GM04503 (cell line): ENCODE results near the gene SPACA5.
"Not testable (repeated sequence)": the region's sequence is repeated elsewhere in the genome, so short reads cannot be mapped to it uniquely, and the experiment has no call there.

ENCODE experiments used
- DNase-seq: peaks from one replicate; pipeline ENCODE4 v3.0.0-alpha.2; 2012; ENCODE audit warnings: low read depth

The SPACA5 gene

GRCh38 chrX:48006688-48007087 lies at the start of gene SPACA5:
SPACA5 (plus strand) TSS chrX:48006988; CDS start chrX:48007803, 815 bp downstream.
- not testable (repeated sequence) for DNase-seq

- not testable (repeated sequence) for DNase-seq
Observed at GRCh38 chrX:47958206-47958605, 48.6 kb upstream of the SPACA5 start.

DNA sequence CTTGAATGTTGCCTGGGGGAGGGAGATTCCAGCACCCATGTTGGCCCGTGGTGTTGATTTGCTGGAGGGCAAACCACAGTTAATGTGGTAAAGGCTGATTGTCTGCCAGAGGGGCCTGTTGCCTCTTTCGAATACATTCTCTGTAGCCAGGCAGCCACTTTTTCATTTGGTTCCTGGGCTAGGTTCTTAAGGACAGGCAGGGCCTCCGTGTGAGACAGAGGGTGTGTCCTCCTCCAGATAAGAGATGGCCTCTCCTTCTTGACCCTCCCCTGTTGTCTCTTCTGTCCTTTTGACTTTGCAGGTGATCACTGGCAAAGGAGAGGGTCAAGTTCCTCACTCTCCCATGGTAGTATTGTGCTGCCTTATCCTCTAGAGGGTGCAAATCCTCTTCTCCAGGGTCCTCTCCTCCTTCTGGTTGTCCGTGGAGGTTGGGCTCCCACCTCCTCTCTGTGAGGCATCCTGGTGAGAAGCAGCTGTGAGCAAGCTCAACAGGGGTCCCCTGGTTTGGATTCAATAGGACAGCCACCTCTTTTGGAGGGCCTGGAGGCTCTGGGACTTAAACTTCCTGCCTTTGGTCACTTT lies 47.9 kb upstream of the SPACA5 start:
- DNase-seq = no peak

DNA sequence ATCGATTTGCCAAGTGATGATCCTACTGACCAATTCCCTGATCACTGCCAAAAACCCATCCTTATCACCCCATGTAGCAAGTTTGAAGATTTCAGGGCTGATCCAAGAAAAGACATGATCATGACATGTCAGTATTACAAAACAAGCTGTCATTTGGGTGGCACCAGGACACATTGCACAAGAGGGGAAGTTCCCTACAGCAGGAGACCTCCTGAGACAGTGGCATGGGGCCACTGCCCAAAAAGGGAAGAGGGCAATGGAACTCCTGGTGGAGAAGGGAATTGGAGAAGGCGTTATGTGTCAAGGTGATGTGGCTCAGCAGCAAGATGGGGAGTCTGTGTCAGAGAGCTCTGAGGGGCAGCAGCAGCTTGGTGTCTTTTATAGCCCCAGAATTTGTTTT lies 46.4 kb upstream of the SPACA5 start:
- DNase-seq = no peak

DNA sequence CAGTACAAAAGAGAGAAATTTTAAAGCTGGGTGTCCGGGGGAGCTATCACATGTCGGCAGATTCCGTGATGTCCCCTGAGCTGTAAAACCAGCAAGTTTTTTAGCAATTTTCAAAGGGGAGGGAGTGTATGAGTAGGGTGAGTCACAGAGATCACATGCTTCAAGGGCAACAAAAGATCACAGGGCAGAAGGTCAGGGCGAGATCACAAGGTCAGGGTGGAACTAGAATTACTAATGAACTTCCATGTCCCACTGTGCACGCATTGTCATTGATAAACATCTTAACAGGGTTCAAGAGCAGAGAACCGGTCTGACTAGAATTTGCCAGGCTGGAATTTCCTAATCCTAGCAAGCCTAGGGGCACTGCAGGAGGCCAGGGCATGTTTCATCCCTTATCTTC lies 45.0 kb upstream of the SPACA5 start:
- DNase-seq = not testable (repeated sequence)

DNA sequence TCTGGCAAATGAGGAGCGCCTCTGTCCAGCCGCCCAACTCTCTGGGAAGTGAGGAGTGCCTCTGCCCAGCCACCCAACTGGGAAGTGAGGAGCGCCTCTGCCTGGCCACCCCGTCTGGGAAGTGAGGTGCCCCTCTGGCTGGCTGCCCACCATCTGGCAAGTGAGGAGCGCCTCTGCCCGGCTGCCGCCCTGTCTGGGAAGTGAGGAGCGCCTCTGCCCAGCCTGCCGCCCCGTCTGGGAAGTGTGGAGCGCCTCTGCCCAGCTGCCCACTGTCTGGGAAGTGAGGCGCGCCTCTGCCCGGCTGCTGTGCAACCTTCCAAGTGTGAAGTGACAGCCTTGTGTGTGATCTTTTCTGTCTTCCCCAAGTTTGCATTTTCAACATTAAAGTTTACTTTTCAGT lies 41.3 kb upstream of the SPACA5 start:
- not testable (repeated sequence) for DNase-seq

DNA sequence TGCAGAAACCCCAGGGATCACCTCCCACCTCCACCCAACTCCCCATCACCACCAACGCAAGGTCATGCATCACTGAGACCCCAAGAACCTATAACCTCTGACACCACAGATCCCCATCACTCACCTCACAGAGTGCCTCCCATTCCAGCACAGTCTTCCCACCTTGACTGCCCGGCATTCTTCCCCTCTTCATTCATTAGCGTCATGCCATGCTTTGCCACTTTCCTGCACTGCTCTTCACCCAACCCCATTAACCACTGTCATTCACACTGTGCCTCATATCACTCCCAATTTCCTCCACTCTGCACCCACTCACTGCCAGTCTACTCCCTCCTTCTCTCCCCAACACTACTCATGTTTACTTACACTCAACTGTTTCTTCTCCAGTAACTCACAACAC lies 33.6 kb upstream of the SPACA5 start:
- DNase-seq = no peak

DNA sequence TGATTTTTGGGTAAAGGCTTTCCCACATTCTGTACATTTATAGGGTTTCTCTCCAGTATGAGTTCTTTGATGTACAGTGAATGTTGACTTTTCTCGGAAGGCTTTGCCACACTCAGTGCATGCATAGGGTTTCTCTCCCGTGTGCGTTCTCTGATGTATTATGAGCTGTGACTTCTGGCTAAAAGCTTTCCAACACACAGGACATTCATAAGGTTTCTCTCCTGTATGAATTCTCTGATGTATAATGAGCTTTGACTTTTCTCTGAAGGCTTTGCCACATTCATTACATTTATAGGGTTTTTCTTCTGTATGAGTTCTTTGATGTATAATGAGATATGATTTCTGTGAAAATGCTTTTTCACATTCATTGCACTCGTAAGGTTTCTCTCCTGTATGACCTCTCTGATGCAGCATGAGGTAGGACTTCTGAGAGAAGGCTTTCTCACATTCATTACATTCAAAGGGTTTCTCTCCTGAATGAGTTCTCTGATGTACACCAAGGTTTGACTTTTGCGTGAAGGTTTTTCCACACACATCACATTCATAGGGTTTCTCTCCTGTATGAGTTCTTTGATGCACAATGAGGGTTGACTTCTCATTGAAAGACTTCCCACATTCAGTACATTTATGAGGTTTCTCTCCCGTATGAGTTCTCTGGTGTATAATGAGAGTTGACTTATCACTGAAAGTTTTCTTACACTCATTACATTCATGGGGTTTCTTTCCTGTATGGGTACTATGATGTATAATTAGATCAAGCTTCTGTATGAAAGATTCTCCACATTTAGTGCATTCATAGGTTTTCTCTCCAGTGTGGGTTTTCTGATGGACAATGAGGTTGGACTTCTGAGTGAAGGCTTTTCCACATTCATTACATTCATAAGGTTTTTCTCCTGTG lies 30.3 kb upstream of the SPACA5 start:
- DNase-seq = no peak

GRCh38 chrX:47991263-47992094 lies 15.3 kb upstream of the SPACA5 start:
- peak; percentile 8 for DNase-seq

DNA sequence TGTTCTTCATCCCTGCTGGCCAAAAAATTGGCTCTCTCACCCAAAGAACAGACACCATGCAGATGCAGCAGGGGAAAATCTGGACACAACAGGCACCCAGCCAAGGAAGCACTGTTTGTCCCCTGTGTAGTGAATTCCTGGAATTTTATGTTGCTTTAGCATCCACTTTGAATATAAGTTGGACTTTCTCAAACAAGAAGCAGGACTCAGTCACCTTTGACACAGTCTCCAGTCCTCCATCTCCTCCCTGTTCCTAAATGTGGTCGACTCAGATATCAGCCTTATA lies 14.8 kb upstream of the SPACA5 start:
- no peak for DNase-seq

- DNase-seq = no peak
Observed at GRCh38 chrX:47992669-47993068, 14.1 kb upstream of the SPACA5 start.

- DNase-seq = no peak
Observed at GRCh38 chrX:48001260-48001659, 5.5 kb upstream of the SPACA5 start.

GRCh38 chrX:48002319-48002718 lies 4.5 kb upstream of the SPACA5 start:
- DNase-seq = no peak

- DNase-seq = no peak
Observed at GRCh38 chrX:48002929-48003328, 3.9 kb upstream of the SPACA5 start.

- no peak for DNase-seq
Observed at GRCh38 chrX:48003367-48003757, 3.4 kb upstream of the SPACA5 start.

GRCh38 chrX:48003758-48004457 lies 2.9 kb upstream of the SPACA5 start, which contains the start of gene ZNF182:
ZNF182 (minus strand) TSS chrX:48003989; CDS start chrX:48002609, 1,380 bp downstream.
- DNase-seq = no peak

DNA sequence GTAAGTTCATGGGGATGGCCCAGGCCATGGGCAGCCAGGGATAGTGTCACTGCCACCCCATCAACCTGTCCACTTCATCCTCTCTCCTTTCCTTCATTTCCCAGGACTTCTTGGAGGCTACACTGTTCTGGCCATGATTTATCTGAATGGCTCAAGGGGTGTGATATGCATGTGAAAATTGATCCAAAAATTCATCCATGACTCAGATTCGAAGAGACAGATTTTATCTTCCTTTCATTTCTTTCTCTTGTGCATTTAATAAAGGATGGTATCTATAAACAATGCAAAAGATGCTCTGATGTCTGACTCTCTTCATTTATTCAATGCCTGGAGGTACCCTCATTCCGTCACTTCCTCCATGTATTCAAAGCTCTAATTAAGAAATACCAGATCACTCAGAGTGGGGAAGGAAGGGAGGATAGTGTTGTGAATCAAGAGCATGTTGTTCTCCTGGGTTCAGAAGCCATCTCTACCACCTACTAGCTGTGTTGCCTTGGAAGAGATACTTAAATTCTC lies 2.7 kb downstream of the SPACA5 start:
- not testable (repeated sequence) for DNase-seq

DNA sequence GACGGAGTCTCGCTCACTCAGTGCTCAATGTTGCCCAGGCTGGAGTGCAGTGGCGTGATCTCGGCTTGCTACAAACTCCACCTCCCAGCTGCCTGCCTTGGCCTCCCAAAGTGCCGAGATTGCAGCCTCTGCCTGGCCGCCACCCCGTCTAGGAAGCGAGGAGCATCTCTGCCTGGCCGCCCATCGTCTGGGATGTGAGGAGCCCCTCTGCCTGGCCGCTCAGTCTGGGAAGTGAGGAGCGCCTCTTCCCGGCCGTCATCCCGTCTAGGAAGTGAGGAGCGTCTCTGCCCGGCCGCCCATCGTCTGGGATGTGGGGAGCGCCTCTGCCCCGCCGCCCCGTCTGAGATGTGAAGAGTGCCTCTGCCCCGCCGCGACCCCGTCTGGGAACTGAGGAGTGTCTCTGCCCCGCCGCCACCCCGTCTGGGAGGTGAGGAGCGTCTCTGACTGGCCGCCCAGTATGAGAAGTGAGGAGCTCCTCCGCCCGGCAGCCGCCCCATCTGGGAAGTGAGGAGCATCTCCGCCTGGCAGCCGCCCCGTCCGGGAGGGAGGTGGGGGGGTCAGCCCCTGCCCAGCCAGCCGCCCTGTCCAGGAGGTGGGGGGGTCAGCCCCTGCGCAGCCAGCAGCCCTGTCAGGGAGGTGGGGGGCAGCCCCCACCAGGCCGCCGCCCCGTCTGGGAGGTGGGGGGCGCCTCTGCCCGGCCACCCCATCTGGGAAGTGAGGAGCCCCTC lies 10.0 kb downstream of the SPACA5 start:
- not testable (repeated sequence) for DNase-seq

DNA sequence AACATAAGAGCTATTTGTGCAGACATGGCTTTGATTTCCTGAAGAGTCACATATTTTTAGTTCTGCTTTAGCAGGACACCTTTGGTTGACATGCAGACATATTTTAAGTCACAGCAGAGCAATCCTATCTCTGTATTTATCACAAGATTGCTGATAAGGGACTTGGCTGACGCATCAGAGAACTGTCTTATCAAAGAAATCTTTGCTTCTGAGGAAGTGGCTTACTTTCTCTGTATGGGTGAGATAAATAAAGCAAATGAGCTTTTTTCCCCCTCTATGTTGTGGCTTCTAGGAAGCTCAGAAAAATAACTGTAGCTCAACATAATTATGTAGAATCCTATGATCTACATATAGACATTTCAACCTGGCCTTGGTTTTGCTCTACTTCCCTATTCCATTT lies 13.1 kb downstream of the SPACA5 start:
- not testable (repeated sequence) for DNase-seq

DNA sequence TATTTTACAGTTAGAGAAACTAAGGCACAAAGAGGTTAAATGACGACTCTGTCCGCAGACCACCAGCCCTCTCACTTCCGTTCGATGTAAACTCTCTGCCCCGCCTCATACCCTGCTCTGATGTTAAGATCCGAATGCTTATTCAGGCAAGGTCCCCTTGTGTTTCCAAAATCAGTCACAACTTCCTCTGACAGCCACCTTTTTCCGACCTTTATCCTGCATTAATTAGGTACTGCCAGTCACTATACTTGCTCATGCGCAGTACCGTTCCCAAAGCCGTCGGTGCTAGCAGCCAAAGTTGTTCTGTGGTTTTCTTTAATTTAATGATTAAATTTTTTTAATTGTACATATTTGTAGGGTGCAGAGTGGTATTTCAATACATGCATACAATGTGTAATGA lies 13.7 kb downstream of the SPACA5 start:
- DNase-seq = not testable (repeated sequence)
